Neutrophil (primary cell): Measurements from ENCODE around the gene UNC5B.

ENCODE experiments used
- H3K27ac ChIP-seq: fragments of 200-600 bp; sonication (generic); 2 replicates; pipeline ENCODE4 v1.5.1; 2016; ENCODE audit warnings: mild to moderate bottlenecking, moderate library complexity
- H3K27me3 ChIP-seq: fragments of 200-600 bp; sonication (generic); 2 replicates; pipeline ENCODE4 v1.6.0; 2016; ENCODE audit warnings: mild to moderate bottlenecking
- H3K36me3 ChIP-seq: fragments of 200-600 bp; sonication (generic); 2 replicates; pipeline ENCODE4 v1.5.1; 2017
- H3K4me1 ChIP-seq, 2 experiments: fragments of 200-600 bp in 1 of 2; sonication (generic) in 1 of 2; 1 replicate in 1 of 2; 2 replicates in 1 of 2; pipeline versions ENCODE4 v1.5.1 to v1.6.1; 2013 to 2016; ENCODE audit warnings: low read depth in 1 of 2, low read length in 1 of 2, mild to moderate bottlenecking in 1 of 2, moderate library complexity in 1 of 2; ENCODE audit not compliant: control insufficient read depth in 1 of 2, insufficient read depth in 1 of 2
- H3K4me3 ChIP-seq, 2 experiments: fragments of 200-600 bp in 1 of 2; sonication (generic) in 1 of 2; 1 replicate in 1 of 2; 2 replicates in 1 of 2; pipeline ENCODE4 v1.5.1; 2013 to 2016; ENCODE audit warnings: low read depth in 1 of 2, low read length in 1 of 2, mild to moderate bottlenecking in 1 of 2, moderate library complexity in 1 of 2
- H3K9me3 ChIP-seq: fragments of 200-600 bp; sonication (generic); 2 replicates; pipeline ENCODE4 v1.5.1; 2016
- CTCF ChIP-seq: fragments of 200-600 bp; sonication (generic); IDR thresholded peaks from 2 replicates; pipeline ENCODE4 v1.5.1; 2016; ENCODE audit warnings: antibody characterized with exemption

UNC5B gene

GRCh38 chr10:71179382-71179781 lies 33.0 kb upstream of the UNC5B start:
- no peaks in the 10 kb centered on the region for H3K36me3 ChIP-seq
- no peaks in the 10 kb centered on the region for H3K27me3 ChIP-seq
- TF ChIP-seq CTCF, result no peak

GRCh38 chr10:71184421-71184820 lies 27.9 kb upstream of the UNC5B start:
- Histone ChIP-seq H3K36me3 (no peaks in the 10 kb centered on the region), H3K27ac (no peak overlapping the region), H3K27me3 (no peaks in the 10 kb centered on the region), H3K4me1 (no peaks in the 10 kb centered on the region), H3K9me3 (no peaks in the 10 kb centered on the region), H3K4me3 (no peak overlapping the region)
- TF ChIP-seq CTCF, result no peak

More at GRCh38 chr10:71179382-71179781, 33.0 kb upstream of the UNC5B start:
- Histone ChIP-seq H3K27ac (no peak overlapping the region), H3K4me3 (no peak overlapping the region), H3K4me1 (no peaks in the 10 kb centered on the region), H3K9me3 (no peaks in the 10 kb centered on the region)

- H3K36me3 ChIP-seq, result no peaks in the 10 kb centered on the region
- no peaks in the 10 kb centered on the region for H3K4me1 ChIP-seq
- H3K27ac ChIP-seq, result no peak overlapping the region
- no peak for TF ChIP-seq CTCF
- peaks cover under 1% of the 10 kb centered on the region for H3K27me3 ChIP-seq
- H3K4me3 ChIP-seq, result no peak overlapping the region
- H3K9me3 ChIP-seq, result no peaks in the 10 kb centered on the region
Measured at GRCh38 chr10:71185209-71185608, 27.2 kb upstream of the UNC5B start.

GRCh38 chr10:71187197-71187596 lies 25.2 kb upstream of the UNC5B start:
- Histone ChIP-seq H3K9me3 (no peaks in the 10 kb centered on the region), H3K4me3 (no peak overlapping the region), H3K27ac (no peak overlapping the region), H3K36me3 (no peaks in the 10 kb centered on the region), H3K4me1 (no peaks in the 10 kb centered on the region), H3K27me3 (peaks cover 17% of the 10 kb centered on the region)
- TF ChIP-seq CTCF, result no peak

- Histone ChIP-seq H3K4me3 (no peak overlapping the region), H3K27me3 (peaks cover 17% of the 10 kb centered on the region), H3K4me1 (no peaks in the 10 kb centered on the region), H3K27ac (no peak overlapping the region), H3K9me3 (no peaks in the 10 kb centered on the region), H3K36me3 (no peaks in the 10 kb centered on the region)
- TF ChIP-seq CTCF, result no peak
Measured at GRCh38 chr10:71187600-71187999, 24.8 kb upstream of the UNC5B start.

GRCh38 chr10:71188201-71188600 lies 24.2 kb upstream of the UNC5B start:
- no peak for TF ChIP-seq CTCF
- Histone ChIP-seq H3K36me3 (no peaks in the 10 kb centered on the region), H3K4me1 (no peaks in the 10 kb centered on the region), H3K27me3 (peaks cover 17% of the 10 kb centered on the region), H3K27ac (no peak overlapping the region), H3K4me3 (no peak overlapping the region), H3K9me3 (no peaks in the 10 kb centered on the region)
